ENCODE results near the gene ARFGAP2.

DNA sequence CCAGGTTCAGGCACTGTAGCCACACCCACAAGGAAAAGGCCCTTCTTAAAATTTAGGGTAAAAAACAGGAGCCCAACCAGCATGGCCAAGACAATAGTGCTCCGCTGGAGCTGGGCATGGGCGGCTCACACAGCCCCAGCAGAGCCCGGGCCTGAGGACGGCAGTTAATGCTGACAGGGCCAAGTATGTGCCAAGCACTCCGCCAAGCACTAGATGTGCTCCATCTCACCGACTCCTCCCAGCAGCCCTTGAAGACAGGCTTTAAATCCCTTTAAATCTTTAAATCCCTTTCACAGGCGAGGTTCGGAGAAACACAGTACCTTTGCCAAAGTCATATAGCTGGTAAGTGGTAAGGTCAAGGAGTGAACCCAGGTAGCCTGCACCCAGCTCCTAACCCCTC, 4.8 kb downstream of the ARFGAP2 start:
- TF ChIP-seq SNAI2 (CRISPR knock-in tag; IDR thresholded peaks at IDR 0.05), result no peak
- TF ChIP-seq RARB (CRISPR knock-in tag; IDR thresholded peaks at IDR 0.05), result no peak
- TF ChIP-seq, protein P1, sequence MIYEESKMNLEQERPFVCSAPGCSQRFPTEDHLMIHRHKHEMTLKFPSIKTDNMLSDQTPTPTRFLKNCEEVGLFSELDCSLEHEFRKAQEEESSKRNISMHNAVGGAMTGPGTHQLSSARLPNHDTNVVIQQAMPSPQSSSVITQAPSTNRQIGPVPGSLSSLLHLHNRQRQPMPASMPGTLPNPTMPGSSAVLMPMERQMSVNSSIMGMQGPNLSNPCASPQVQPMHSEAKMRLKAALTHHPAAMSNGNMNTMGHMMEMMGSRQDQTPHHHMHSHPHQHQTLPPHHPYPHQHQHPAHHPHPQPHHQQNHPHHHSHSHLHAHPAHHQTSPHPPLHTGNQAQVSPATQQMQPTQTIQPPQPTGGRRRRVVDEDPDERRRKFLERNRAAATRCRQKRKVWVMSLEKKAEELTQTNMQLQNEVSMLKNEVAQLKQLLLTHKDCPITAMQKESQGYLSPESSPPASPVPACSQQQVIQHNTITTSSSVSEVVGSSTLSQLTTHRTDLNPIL (CRISPR knock-in tag; IDR thresholded peaks at IDR 0.05; ENCODE audit: low read depth), result no peak
- TF ChIP-seq, protein P2, sequence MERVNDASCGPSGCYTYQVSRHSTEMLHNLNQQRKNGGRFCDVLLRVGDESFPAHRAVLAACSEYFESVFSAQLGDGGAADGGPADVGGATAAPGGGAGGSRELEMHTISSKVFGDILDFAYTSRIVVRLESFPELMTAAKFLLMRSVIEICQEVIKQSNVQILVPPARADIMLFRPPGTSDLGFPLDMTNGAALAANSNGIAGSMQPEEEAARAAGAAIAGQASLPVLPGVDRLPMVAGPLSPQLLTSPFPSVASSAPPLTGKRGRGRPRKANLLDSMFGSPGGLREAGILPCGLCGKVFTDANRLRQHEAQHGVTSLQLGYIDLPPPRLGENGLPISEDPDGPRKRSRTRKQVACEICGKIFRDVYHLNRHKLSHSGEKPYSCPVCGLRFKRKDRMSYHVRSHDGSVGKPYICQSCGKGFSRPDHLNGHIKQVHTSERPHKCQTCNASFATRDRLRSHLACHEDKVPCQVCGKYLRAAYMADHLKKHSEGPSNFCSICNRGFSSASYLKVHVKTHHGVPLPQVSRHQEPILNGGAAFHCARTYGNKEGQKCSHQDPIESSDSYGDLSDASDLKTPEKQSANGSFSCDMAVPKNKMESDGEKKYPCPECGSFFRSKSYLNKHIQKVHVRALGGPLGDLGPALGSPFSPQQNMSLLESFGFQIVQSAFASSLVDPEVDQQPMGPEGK (CRISPR knock-in tag; IDR thresholded peaks at IDR 0.05; ENCODE audit: borderline replicate concordance), result no peak
- TF ChIP-seq ZC3H10 (CRISPR knock-in tag; IDR thresholded peaks at IDR 0.05), result no peak
- TF ChIP-seq ZNF565 (CRISPR knock-in tag; conservative IDR thresholded peaks at IDR 0.05; ENCODE audit: low read depth), result no peak
- TF ChIP-seq PPARA (CRISPR knock-in tag; IDR thresholded peaks at IDR 0.05; ENCODE audit: borderline replicate concordance), result no peak
- TF ChIP-seq, protein P3, sequence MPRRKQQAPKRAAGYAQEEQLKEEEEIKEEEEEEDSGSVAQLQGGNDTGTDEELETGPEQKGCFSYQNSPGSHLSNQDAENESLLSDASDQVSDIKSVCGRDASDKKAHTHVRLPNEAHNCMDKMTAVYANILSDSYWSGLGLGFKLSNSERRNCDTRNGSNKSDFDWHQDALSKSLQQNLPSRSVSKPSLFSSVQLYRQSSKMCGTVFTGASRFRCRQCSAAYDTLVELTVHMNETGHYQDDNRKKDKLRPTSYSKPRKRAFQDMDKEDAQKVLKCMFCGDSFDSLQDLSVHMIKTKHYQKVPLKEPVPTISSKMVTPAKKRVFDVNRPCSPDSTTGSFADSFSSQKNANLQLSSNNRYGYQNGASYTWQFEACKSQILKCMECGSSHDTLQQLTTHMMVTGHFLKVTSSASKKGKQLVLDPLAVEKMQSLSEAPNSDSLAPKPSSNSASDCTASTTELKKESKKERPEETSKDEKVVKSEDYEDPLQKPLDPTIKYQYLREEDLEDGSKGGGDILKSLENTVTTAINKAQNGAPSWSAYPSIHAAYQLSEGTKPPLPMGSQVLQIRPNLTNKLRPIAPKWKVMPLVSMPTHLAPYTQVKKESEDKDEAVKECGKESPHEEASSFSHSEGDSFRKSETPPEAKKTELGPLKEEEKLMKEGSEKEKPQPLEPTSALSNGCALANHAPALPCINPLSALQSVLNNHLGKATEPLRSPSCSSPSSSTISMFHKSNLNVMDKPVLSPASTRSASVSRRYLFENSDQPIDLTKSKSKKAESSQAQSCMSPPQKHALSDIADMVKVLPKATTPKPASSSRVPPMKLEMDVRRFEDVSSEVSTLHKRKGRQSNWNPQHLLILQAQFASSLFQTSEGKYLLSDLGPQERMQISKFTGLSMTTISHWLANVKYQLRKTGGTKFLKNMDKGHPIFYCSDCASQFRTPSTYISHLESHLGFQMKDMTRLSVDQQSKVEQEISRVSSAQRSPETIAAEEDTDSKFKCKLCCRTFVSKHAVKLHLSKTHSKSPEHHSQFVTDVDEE (CRISPR knock-in tag; IDR thresholded peaks at IDR 0.05), result no peak
- no peak for TF ChIP-seq GLIS3 (CRISPR knock-in tag; IDR thresholded peaks at IDR 0.05)
- TF ChIP-seq ARNTL (CRISPR knock-in tag; IDR thresholded peaks at IDR 0.05; ENCODE audit: borderline replicate concordance, low read depth), result no peak
- no peak for TF ChIP-seq BACH2 (CRISPR knock-in tag; IDR thresholded peaks at IDR 0.05; ENCODE audit: borderline replicate concordance)
- no peak for TF ChIP-seq ZFP30 (CRISPR knock-in tag; IDR thresholded peaks at IDR 0.05)
- TF ChIP-seq CSRNP3 (CRISPR knock-in tag; IDR thresholded peaks at IDR 0.05), result no peak
- no peak for TF ChIP-seq ESRRG (CRISPR knock-in tag; IDR thresholded peaks at IDR 0.05)

All from SK-N-SH treated with all-trans-retinoic acid at 6 μM for 48 hours (cell line).